Smooth muscle cell (in vitro differentiated cells): ENCODE measurements around the gene MYOF. TPM values are rescaled to one million over a fixed set of nuclear protein-coding genes. Genes with fewer than 3 reads are reported as not detected.
A peak's percentile ranks its signal among the peaks of the same experiment; 100 is the strongest.

ENCODE experiments used
- DNase-seq: peaks from one replicate; lab custom pipeline; 2025; ENCODE audit not compliant: unreplicated experiment; lab: John Stamatoyannopoulos, UW
- H2AFZ ChIP-seq: fragments of 200-600 bp; sonication (generic); 2 replicates; pipeline ENCODE4 v1.6.0; 2016; ENCODE audit warnings: antibody characterized with exemption, low read depth, mild to moderate bottlenecking
- H3F3A ChIP-seq: fragments of 200-600 bp; sonication (generic); 2 replicates; pipeline ENCODE4 v1.6.0; 2017; ENCODE audit warnings: antibody characterized with exemption, low read depth
- H3K27ac ChIP-seq: fragments of 200-600 bp; sonication (generic); 2 replicates; pipeline ENCODE4 v1.5.1; 2016; ENCODE audit warnings: low read depth, mild to moderate bottlenecking
- H3K27me3 ChIP-seq: fragments of 200-600 bp; sonication (generic); 2 replicates; pipeline ENCODE4 v1.6.1; 2016; ENCODE audit warnings: low read depth, mild to moderate bottlenecking
- H3K36me3 ChIP-seq: fragments of 200-600 bp; sonication (generic); 2 replicates; pipeline ENCODE4 v1.5.1; 2016; ENCODE audit warnings: low read depth
- H3K4me1 ChIP-seq: fragments of 200-600 bp; sonication (generic); 2 replicates; pipeline ENCODE4 v1.5.1; 2016; ENCODE audit warnings: low read depth
- H3K4me2 ChIP-seq: fragments of 200-600 bp; sonication (generic); 2 replicates; pipeline ENCODE4 v1.6.0; 2016; ENCODE audit warnings: mild to moderate bottlenecking
- H3K4me3 ChIP-seq: fragments of 200-600 bp; sonication (generic); 2 replicates; pipeline ENCODE4 v1.5.1; 2016; ENCODE audit warnings: mild to moderate bottlenecking
- H3K79me2 ChIP-seq: fragments of 200-600 bp; sonication (generic); 2 replicates; pipeline ENCODE4 v1.6.0; 2016; ENCODE audit warnings: low read depth, mild to moderate bottlenecking
- H3K9ac ChIP-seq: fragments of 200-600 bp; sonication (generic); 2 replicates; pipeline ENCODE4 v1.6.0; 2016; ENCODE audit warnings: low read depth
- H3K9me3 ChIP-seq: fragments of 200-600 bp; sonication (generic); replicated peaks from 2 replicates; pipeline ENCODE4 v1.5.1; 2016; ENCODE audit warnings: low read depth
- H4K20me1 ChIP-seq: fragments of 200-600 bp; sonication (generic); 2 replicates; pipeline ENCODE4 v1.6.0; 2016; ENCODE audit warnings: low read depth
- WGBS: methylation state at CpG from one replicate; pipeline ENCODE4 v1.1.7; 2016; ENCODE audit warnings: low lambda C conversion rate; 5-methylcytosine and 5-hydroxymethylcytosine counted together
- polyA plus RNA-seq: library from polyadenylated mRNA; unstranded; fragments of >200 nt; fragmentation: Nextera tagmentation; extraction: Ambion mirVana; gene quantifications from 2 replicates; pipeline ENCODE4 v1.2.1, GENCODE V29; 2016
- total RNA-seq: library from RNA; depleted of rRNA; stranded (reverse); fragments of >200 nt; gene quantifications from 2 replicates; pipeline ENCODE4 v1.2.3, GENCODE V29; 2014
- TF ChIP-seq, protein P1 (sequence below): fragments of 200-600 bp; sonication (generic); IDR thresholded peaks from 2 replicates; pipeline ENCODE4 v1.5.1; 2017; ENCODE audit warnings: borderline replicate concordance, mild to moderate bottlenecking, antibody characterized with exemption; ENCODE audit not compliant: insufficient read depth, poor library complexity, severe bottlenecking

The MYOF gene
- total and polyA plus RNA-seq, 2 experiments from 2014 or later: 29.6 to 99.5 TPM

DNA sequence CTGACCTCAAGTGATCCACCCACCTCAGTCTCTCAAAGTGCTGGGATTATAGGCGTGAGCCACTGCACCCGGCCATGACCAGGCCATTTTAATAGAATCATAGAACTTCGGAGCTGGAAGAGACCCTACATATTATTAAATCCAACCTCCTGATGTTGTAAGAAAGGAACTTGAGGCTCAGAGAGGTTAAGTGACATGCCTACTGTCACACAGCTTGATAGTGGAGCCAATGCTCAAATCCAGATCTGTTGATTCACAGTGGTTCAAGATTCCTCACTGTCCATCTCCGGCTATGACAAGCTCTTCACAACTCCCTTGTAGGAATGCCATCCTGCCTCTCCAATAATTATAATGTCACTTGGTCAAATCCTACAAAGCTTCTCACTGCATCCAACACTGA is 65.3 kb downstream of the MYOF start:
- peaks cover 8% of the 10 kb centered on the region for H3K36me3 ChIP-seq
- WGBS: 98% methylated on average over 4 of the region's 4 CpGs
- no peak overlapping the region for H3K4me2 ChIP-seq
- peaks cover 18% of the 10 kb centered on the region for H3K4me1 ChIP-seq
- no peaks in the 10 kb centered on the region for H3K27me3 ChIP-seq
- H3K79me2 ChIP-seq: no peaks in the 10 kb centered on the region
- no peaks in the 10 kb centered on the region for H4K20me1 ChIP-seq
- no peak overlapping the region for H3K4me3 ChIP-seq
- H3F3A ChIP-seq: peaks cover 3% of the 10 kb centered on the region
- no peak overlapping the region for H3K27ac ChIP-seq
- TF ChIP-seq, protein P1, sequence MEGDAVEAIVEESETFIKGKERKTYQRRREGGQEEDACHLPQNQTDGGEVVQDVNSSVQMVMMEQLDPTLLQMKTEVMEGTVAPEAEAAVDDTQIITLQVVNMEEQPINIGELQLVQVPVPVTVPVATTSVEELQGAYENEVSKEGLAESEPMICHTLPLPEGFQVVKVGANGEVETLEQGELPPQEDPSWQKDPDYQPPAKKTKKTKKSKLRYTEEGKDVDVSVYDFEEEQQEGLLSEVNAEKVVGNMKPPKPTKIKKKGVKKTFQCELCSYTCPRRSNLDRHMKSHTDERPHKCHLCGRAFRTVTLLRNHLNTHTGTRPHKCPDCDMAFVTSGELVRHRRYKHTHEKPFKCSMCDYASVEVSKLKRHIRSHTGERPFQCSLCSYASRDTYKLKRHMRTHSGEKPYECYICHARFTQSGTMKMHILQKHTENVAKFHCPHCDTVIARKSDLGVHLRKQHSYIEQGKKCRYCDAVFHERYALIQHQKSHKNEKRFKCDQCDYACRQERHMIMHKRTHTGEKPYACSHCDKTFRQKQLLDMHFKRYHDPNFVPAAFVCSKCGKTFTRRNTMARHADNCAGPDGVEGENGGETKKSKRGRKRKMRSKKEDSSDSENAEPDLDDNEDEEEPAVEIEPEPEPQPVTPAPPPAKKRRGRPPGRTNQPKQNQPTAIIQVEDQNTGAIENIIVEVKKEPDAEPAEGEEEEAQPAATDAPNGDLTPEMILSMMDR: no peak
- no peak overlapping the region for H2AFZ ChIP-seq
- H3K9me3 ChIP-seq: no peaks in the 10 kb centered on the region
- no peak overlapping the region for H3K9ac ChIP-seq
- DNase-seq: no peak

DNA sequence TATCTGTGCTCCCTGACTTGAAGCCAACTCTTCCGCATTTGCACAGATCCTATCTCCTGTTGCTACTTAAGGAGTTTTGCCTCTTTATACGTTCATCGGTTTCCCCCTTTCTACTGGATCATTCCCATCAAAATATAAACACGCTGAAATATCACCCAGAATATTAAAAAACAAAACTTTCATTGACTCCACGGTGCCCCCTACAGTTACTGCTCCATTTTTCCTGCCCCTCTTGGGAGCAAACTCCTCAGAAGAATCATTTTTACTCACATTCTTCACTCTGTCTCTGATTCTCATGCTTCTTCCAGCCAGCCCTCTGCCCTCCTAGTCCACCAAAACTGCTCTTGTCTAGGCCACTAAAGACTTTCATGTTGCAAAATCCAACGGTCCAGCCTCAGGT is 66.4 kb downstream of the MYOF start:
- TF ChIP-seq, protein P1: peak; percentile 17
- no peaks in the 10 kb centered on the region for H3K79me2 ChIP-seq
- peaks cover 4% of the 10 kb centered on the region for H3K36me3 ChIP-seq

DNA sequence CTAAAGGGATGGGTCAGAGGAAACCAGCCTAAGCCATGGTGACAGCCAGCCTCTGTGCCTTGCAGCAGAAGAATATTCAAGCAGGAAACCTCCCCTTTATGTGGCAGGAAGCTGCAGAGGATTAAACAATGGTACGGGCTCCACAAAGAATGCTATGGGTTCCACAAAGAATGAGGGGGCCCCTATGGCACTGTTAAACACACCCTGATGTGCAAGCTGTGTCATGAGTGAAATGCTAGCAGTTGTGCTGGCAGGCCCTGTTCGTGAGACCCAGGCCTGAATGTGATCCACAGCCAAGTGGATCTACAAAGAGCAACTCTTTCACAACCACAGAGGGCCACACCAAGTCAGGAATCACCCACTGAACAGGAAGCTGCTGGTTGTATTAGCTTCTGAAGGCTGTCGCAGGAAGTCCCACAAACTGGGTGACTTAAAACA is 68.9 kb downstream of the MYOF start:
- peaks cover 4% of the 10 kb centered on the region for H3K36me3 ChIP-seq
- no peaks in the 10 kb centered on the region for H4K20me1 ChIP-seq
- H3K27me3 ChIP-seq: no peaks in the 10 kb centered on the region
- H2AFZ ChIP-seq: no peak overlapping the region
- H3K4me1 ChIP-seq: no peaks in the 10 kb centered on the region
- H3F3A ChIP-seq: peaks cover 11% of the 10 kb centered on the region
- DNase-seq: no peak
- 61% methylated on average over 3 of the region's 3 CpGs for WGBS
- H3K9ac ChIP-seq: no peak overlapping the region
- no peaks in the 10 kb centered on the region for H3K9me3 ChIP-seq
- H3K27ac ChIP-seq: peak overlapping the region; percentile 1
- TF ChIP-seq, protein P1: no peak
- no peak overlapping the region for H3K4me3 ChIP-seq
- H3K4me2 ChIP-seq: no peak overlapping the region
- no peaks in the 10 kb centered on the region for H3K79me2 ChIP-seq

More for the DNA sequence above, 66.4 kb downstream of the MYOF start:
- peaks cover 10% of the 10 kb centered on the region for H3K4me1 ChIP-seq
- no peak overlapping the region for H3K27ac ChIP-seq
- WGBS: 80% methylated on average over 6 of the region's 6 CpGs
- H2AFZ ChIP-seq: no peak overlapping the region
- no peaks in the 10 kb centered on the region for H4K20me1 ChIP-seq
- no peaks in the 10 kb centered on the region for H3K9me3 ChIP-seq
- H3K4me2 ChIP-seq: no peak overlapping the region
- no peak for DNase-seq
- H3K4me3 ChIP-seq: no peak overlapping the region
- H3K9ac ChIP-seq: no peak overlapping the region
- no peaks in the 10 kb centered on the region for H3K27me3 ChIP-seq
- H3F3A ChIP-seq: peaks cover 5% of the 10 kb centered on the region

DNA sequence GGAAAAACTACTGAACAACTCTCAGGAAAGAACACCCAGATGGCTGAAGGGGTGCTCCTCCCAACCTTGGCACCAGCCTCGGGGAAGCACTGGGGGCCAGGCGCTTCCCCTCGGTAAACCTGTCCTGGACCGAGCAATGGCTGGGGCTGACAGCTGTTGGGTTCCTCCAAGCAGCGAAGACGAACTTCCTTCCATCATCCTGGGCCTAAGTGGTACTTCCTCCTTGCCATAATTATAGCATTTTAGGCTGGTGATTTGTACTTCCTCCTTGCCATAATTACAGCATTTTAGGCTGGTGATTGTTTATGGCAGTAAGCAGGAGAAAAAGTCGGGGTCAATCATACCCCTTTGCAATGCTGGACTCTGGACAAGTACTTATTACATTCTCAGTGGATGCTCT is 69.3 kb downstream of the MYOF start:
- no peaks in the 10 kb centered on the region for H3K79me2 ChIP-seq
- DNase-seq: no peak
- H3K4me3 ChIP-seq: no peak overlapping the region
- no peak overlapping the region for H3K9ac ChIP-seq
- peaks cover 11% of the 10 kb centered on the region for H3F3A ChIP-seq
- TF ChIP-seq, protein P1: no peak
- 79% methylated on average over 7 of the region's 7 CpGs for WGBS
- H3K9me3 ChIP-seq: no peaks in the 10 kb centered on the region
- no peak overlapping the region for H2AFZ ChIP-seq
- no peak overlapping the region for H3K4me2 ChIP-seq
- no peaks in the 10 kb centered on the region for H3K4me1 ChIP-seq
- peaks cover 7% of the 10 kb centered on the region for H3K36me3 ChIP-seq
- peak overlapping the region; percentile 1 for H3K27ac ChIP-seq
- no peaks in the 10 kb centered on the region for H3K27me3 ChIP-seq
- H4K20me1 ChIP-seq: no peaks in the 10 kb centered on the region
